Esophagus squamous epithelium (tissue), 5 donors: Measurements from ENCODE around the gene CDIP1. TPM values are rescaled to one million over a fixed set of nuclear protein-coding genes. Genes with fewer than 3 reads are reported as not detected.

ENCODE experiments used
- DNase-seq: peaks from one replicate; lab custom pipeline; 2025; lab: John Stamatoyannopoulos, UW
- H3K27ac ChIP-seq, 4 donors: fragments of 200-600 bp; sonication (generic); one replicate each; pipeline ENCODE4 v1.5.1; 2016 to 2019; ENCODE audit warnings: mild to moderate bottlenecking in 1 of 4
- H3K27me3 ChIP-seq, 4 donors: fragments of 200-600 bp; sonication (generic); 1 replicate in 3 of 4; 2 replicates in 1 of 4; pipeline versions ENCODE4 v1.5.1 to v1.6.0; 2017 to 2021; ENCODE audit warnings: antibody characterized with exemption in 1 of 4
- H3K36me3 ChIP-seq, 3 donors: fragments of 200-600 bp; sonication (generic); one replicate each; pipeline ENCODE4 v1.5.1; 2016 to 2019
- H3K4me1 ChIP-seq, 3 donors: fragments of 200-600 bp; sonication (generic); one replicate each; pipeline ENCODE4 v1.5.1; 2017 to 2019
- H3K4me3 ChIP-seq, 4 donors: fragments of 200-600 bp; sonication (generic); 1 replicate in 3 of 4; 2 replicates in 1 of 4; pipeline ENCODE4 v1.5.1; 2016 to 2019; ENCODE audit warnings: mild to moderate bottlenecking in 2 of 4, moderate library complexity in 1 of 4
- H3K9me3 ChIP-seq, 3 donors: fragments of 200-600 bp; sonication (generic); one replicate each; pipeline ENCODE4 v1.5.1; 2016 to 2019
- CTCF ChIP-seq, 6 experiments: fragments of 450-650 bp in 4 of 6; fragments of 200-600 bp in 2 of 6; sonication (generic) in 2 of 6; IDR thresholded peaks; one replicate each; pipeline ENCODE4 v1.5.1; 2016 to 2019; ENCODE audit warnings: antibody characterized with exemption in 6 of 6, mild to moderate bottlenecking in 4 of 6, moderate library complexity in 4 of 6
- POLR2A ChIP-seq, 4 donors: fragments of 450-650 bp; IDR thresholded peaks; one replicate each; pipeline ENCODE4 v1.6.1; 2017; ENCODE audit warnings: antibody characterized with exemption in 4 of 4, mild to moderate bottlenecking in 4 of 4, moderate library complexity in 3 of 4
- WGBS, 2 donors: methylation state at CpG; one replicate each; pipeline ENCODE4 v1.1.5; 2018; 5-methylcytosine and 5-hydroxymethylcytosine counted together
- intact Hi-C: fragments of 100-400 bp; cut with DNase I; formaldehyde crosslinking; loops from one replicate; pipeline ENCODE4 v1.15.0; 2022
- total RNA-seq, 4 donors: library from RNA; depleted of rRNA; stranded (reverse); fragments of >200 nt; gene quantifications; one replicate each; pipeline ENCODE4 v1.1.0, GENCODE V29; 2016
- donor health status: DM: yes; HTN: yes; CAD: no.

CDIP1 gene
- total RNA-seq, 4 donors from 2014 or later, result 10.2 to 26.5 (median 16.5) TPM

GRCh38 chr16:4477966-4478365 is 60.6 kb downstream of the CDIP1 start:
- no peak for DNase-seq
- TF ChIP-seq CTCF (IDR thresholded peaks at IDR 0.05) (peak in 1 of 6 experiments; percentile 23), POLR2A (IDR thresholded peaks at IDR 0.05) (no peak)
- no peaks in the 10 kb centered on the region for H3K9me3 ChIP-seq
- H3K27me3 ChIP-seq, result no peaks in the 10 kb centered on the region
- peak overlapping the region in 2 of 4 donors; percentile 76 to 98 for H3K4me3 ChIP-seq
- intact Hi-C loops, result no loop called here
- H3K36me3 ChIP-seq, result no peaks in the 10 kb centered on the region
- 17 to 41% methylated on average over 2 of the region's 2 CpGs for WGBS, 2 donors
- H3K27ac ChIP-seq, result peak overlapping the region; percentile 28 to 97 (median 96)
- peaks cover 9 to 66% (median 28%) of the 10 kb centered on the region in 3 donors for H3K4me1 ChIP-seq

- Histone ChIP-seq H3K27me3 (no peaks in the 10 kb centered on the region), H3K27ac (peak within 1 kb of the TSS; percentile 85 to 97 (median 96)), H3K4me3 (peak within 1 kb of the TSS; percentile 76 to 98 (median 91)), H3K9me3 (no peaks in the 10 kb centered on the region), H3K36me3 (peaks cover 0 to 3% (median 0%) of the 10 kb centered on the region in 3 donors), H3K4me1 (peaks cover 9 to 59% (median 28%) of the 10 kb centered on the region in 3 donors)
- intact Hi-C loops, result no loop called here
- 44 to 58% methylated on average over 10 to 11 of the region's 70 CpGs for WGBS, 2 donors
- peak in 3 of 6 experiments; percentile 8 to 44 (median 25) for TF ChIP-seq CTCF (IDR thresholded peaks at IDR 0.05)
- peak in 3 of 4 donors; percentile 82 to 97 (median 87) for TF ChIP-seq POLR2A (IDR thresholded peaks at IDR 0.05)
- peak; percentile 52 for DNase-seq
Observed at GRCh38 chr16:4475880-4476788, 62.4 kb downstream of the CDIP1 start, which contains the start of gene HMOX2. Gene HMOX2, plus strand, starts transcription at chr16:4476398. Its CDS starts 29,127 bp downstream, at chr16:4505525.

GRCh38 chr16:4474192-4474961 is 64.2 kb downstream of the CDIP1 start, which contains the start of gene NMRAL1:
Gene NMRAL1, minus strand, starts transcription at chr16:4474625. Its CDS starts 493 bp downstream, at chr16:4474132.
- Histone ChIP-seq H3K4me3 (peak within 1 kb of the TSS; percentile 53 to 93 (median 90)), H3K27me3 (no peaks in the 10 kb centered on the region), H3K27ac (peak within 1 kb of the TSS; percentile 82 to 97 (median 94)), H3K9me3 (no peaks in the 10 kb centered on the region), H3K4me1 (peaks cover 9 to 59% (median 28%) of the 10 kb centered on the region in 3 donors), H3K36me3 (peaks cover 0 to 18% (median 0%) of the 10 kb centered on the region in 3 donors)
- TF ChIP-seq POLR2A (IDR thresholded peaks at IDR 0.05) (peak in 2 of 4 donors; percentile 51 to 68), CTCF (IDR thresholded peaks at IDR 0.05) (peak in 2 of 6 experiments; percentile 4 to 8)
- intact Hi-C loops, result no loop called here
- WGBS, 2 donors, result 6 to 7% methylated on average over 10 to 18 of the region's 60 CpGs
- peak; percentile 48 for DNase-seq

GRCh38 chr16:4472880-4473279 is 65.7 kb downstream of the CDIP1 start:
- Histone ChIP-seq H3K4me1 (peaks cover 9 to 47% (median 24%) of the 10 kb centered on the region in 3 donors), H3K9me3 (no peaks in the 10 kb centered on the region), H3K36me3 (peaks cover 0 to 30% (median 6%) of the 10 kb centered on the region in 3 donors), H3K4me3 (no peak overlapping the region), H3K27ac (no peak overlapping the region), H3K27me3 (no peaks in the 10 kb centered on the region)
- intact Hi-C loops, result no loop called here
- DNase-seq, result no peak
- no peak for TF ChIP-seq CTCF (IDR thresholded peaks at IDR 0.05)
- no peak for TF ChIP-seq POLR2A (IDR thresholded peaks at IDR 0.05)
- 52 to 56% methylated on average over 4 of the region's 4 CpGs for WGBS, 2 donors
